Transverse colon (tissue), 4 donors: ENCODE data around the gene CAGE1.

Source experiments
- EP300 ChIP-seq: sonication (generic); formaldehyde crosslinking; IDR thresholded peaks from one replicate; pipeline ENCODE4 v1.6.1; 2017; ENCODE audit warnings: antibody characterized with exemption, low read depth
- POLR2A ChIP-seq: fragments of 450-650 bp; IDR thresholded peaks from one replicate; pipeline ENCODE4 v1.6.1; 2016; ENCODE audit warnings: antibody characterized with exemption, mild to moderate bottlenecking, moderate library complexity
- POLR2AphosphoS5 ChIP-seq, 3 donors: sonication (generic); formaldehyde crosslinking; IDR thresholded peaks; one replicate each; pipeline ENCODE4 v1.6.1; 2016; ENCODE audit warnings: antibody characterized with exemption in 3 of 3
- TF ChIP-seq, protein P1 (sequence below), 5 experiments: fragments of 200-600 bp in 3 of 5; fragments of 450-650 bp in 2 of 5; sonication (generic) in 3 of 5; IDR thresholded peaks; 1 replicate in 2 of 5; 2 replicates in 3 of 5; pipeline ENCODE4 v1.5.1; 2016 to 2017; ENCODE audit warnings: antibody characterized with exemption in 5 of 5, inconsistent platforms in 3 of 5, mild to moderate bottlenecking in 2 of 5, moderate library complexity in 1 of 5

- TF ChIP-seq POLR2A = no peak
- TF ChIP-seq, protein P1, sequence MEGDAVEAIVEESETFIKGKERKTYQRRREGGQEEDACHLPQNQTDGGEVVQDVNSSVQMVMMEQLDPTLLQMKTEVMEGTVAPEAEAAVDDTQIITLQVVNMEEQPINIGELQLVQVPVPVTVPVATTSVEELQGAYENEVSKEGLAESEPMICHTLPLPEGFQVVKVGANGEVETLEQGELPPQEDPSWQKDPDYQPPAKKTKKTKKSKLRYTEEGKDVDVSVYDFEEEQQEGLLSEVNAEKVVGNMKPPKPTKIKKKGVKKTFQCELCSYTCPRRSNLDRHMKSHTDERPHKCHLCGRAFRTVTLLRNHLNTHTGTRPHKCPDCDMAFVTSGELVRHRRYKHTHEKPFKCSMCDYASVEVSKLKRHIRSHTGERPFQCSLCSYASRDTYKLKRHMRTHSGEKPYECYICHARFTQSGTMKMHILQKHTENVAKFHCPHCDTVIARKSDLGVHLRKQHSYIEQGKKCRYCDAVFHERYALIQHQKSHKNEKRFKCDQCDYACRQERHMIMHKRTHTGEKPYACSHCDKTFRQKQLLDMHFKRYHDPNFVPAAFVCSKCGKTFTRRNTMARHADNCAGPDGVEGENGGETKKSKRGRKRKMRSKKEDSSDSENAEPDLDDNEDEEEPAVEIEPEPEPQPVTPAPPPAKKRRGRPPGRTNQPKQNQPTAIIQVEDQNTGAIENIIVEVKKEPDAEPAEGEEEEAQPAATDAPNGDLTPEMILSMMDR (IDR thresholded peaks at IDR 0.05) = no peak
- TF ChIP-seq POLR2AphosphoS5 (IDR thresholded peaks at IDR 0.05) = no peak
- no peak for TF ChIP-seq EP300
Observed at GRCh38 chr6:7414811-7415210, 25.3 kb upstream of the CAGE1 start.
